Kidney (tissue), 14 donors: Measurements from ENCODE around the gene CTNNB1. TPM values are rescaled to one million over a fixed set of nuclear protein-coding genes. Genes with fewer than 3 reads are reported as not detected.

Source experiments
- DNase-seq, 5 donors: peaks; one replicate each; pipeline ENCODE4 v3.0.0-alpha.2; 2013 to 2020
- FAIRE-seq: peaks from 2 replicates; lab custom pipeline; 2012; peaks lifted over from hg19 to GRCh38; lab: Jason Lieb, UNC
- H3K27ac ChIP-seq, 2 donors: one replicate each; pipeline ENCODE4 v1.7.0; 2013; ENCODE audit warnings: low read depth in 2 of 2, low read length in 2 of 2, inconsistent platforms in 1 of 2
- H3K27me3 ChIP-seq: one replicate; pipeline ENCODE4 v1.7.1; 2013; ENCODE audit warnings: low read length, inconsistent platforms; ENCODE audit not compliant: control insufficient read depth, insufficient read depth
- H3K36me3 ChIP-seq, 3 donors: one replicate each; pipeline versions ENCODE4 v1.7.0 to v1.7.1; 2013; ENCODE audit warnings: low read length in 3 of 3, control low read depth in 1 of 3, inconsistent platforms in 1 of 3; ENCODE audit not compliant: insufficient read depth in 3 of 3, control insufficient read depth in 2 of 3
- H3K4me1 ChIP-seq, 3 donors: one replicate each; pipeline versions ENCODE4 v1.7.0 to v1.7.1; 2013; ENCODE audit warnings: low read length in 3 of 3, inconsistent platforms in 1 of 3, low read depth in 1 of 3; ENCODE audit not compliant: control insufficient read depth in 2 of 3, insufficient read depth in 2 of 3
- H3K4me3 ChIP-seq, 3 donors: one replicate each; pipeline versions ENCODE4 v1.7.0 to v1.8.1; 2013; ENCODE audit warnings: low read length in 3 of 3, control low read depth in 1 of 3, inconsistent platforms in 1 of 3
- H3K9ac ChIP-seq, 3 donors: one replicate each; pipeline versions ENCODE4 v1.7.0 to v1.7.1; 2013; ENCODE audit warnings: low read length in 3 of 3, control low read depth in 1 of 3, inconsistent platforms in 1 of 3
- H3K9me3 ChIP-seq, 3 donors: one replicate each; pipeline versions ENCODE4 v1.7.0 to v1.7.1; 2013; ENCODE audit warnings: low read length in 3 of 3, control low read depth in 1 of 3, inconsistent platforms in 1 of 3; ENCODE audit not compliant: control insufficient read depth in 2 of 3, insufficient read depth in 1 of 3
- intact Hi-C: fragments of 100-400 bp; cut with DNase I; formaldehyde crosslinking; loops from one replicate; pipeline ENCODE4 v1.11.1; 2022
- polyA plus RNA-seq: library from polyadenylated mRNA; stranded (reverse); fragments of 350-450 nt; fragmentation: Illumina TruSeq; extraction: RNeasy Lipid Tissue Mini Kit (QIAGEN cat#74804); gene quantifications from one replicate; pipeline ENCODE4 v1.2.3, GENCODE V29; 2014; ENCODE audit warnings: low read depth, low replicate concordance; ENCODE audit not compliant: insufficient read depth
- total RNA-seq: library from RNA; stranded (reverse); fragmentation: NEBNext Ultra II Directional; extraction: Animal tissue kit (Norgen Biotek cat#: 25700); gene quantifications from one replicate; pipeline ENCODE4 v1.2.1, GENCODE V29; 2021
- TF ChIP-seq, protein P1 (sequence below): IDR thresholded peaks from 3 replicates; pipeline ENCODE4 v1.5.1; 2012; ENCODE audit warnings: mild to moderate bottlenecking, moderate library complexity, borderline replicate concordance; ENCODE audit not compliant: insufficient read depth; ENCODE audit errors: extremely low read depth
- donor health status: control.
- donor health status: control.
- donor health status: control.
- donor health status: control.
- donor health status: control.
- donor health status: DM: yes; HTN: yes; CAD: no.
- donor health status: Normal renal cell carcinoma (clear cell type).

CTNNB1 gene
- total and polyA plus RNA-seq, 2 donors from 2014 or later: 97.0 to 329 TPM

DNA sequence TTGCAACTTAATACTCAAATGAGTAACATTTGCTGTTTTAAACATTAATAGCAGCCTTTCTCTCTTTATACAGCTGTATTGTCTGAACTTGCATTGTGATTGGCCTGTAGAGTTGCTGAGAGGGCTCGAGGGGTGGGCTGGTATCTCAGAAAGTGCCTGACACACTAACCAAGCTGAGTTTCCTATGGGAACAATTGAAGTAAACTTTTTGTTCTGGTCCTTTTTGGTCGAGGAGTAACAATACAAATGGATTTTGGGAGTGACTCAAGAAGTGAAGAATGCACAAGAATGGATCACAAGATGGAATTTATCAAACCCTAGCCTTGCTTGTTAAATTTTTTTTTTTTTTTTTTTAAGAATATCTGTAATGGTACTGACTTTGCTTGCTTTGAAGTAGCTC is 40.3 kb downstream of the CTNNB1 start:
- DNase-seq (no peak), FAIRE-seq (no peak)
- TF ChIP-seq, protein P1, sequence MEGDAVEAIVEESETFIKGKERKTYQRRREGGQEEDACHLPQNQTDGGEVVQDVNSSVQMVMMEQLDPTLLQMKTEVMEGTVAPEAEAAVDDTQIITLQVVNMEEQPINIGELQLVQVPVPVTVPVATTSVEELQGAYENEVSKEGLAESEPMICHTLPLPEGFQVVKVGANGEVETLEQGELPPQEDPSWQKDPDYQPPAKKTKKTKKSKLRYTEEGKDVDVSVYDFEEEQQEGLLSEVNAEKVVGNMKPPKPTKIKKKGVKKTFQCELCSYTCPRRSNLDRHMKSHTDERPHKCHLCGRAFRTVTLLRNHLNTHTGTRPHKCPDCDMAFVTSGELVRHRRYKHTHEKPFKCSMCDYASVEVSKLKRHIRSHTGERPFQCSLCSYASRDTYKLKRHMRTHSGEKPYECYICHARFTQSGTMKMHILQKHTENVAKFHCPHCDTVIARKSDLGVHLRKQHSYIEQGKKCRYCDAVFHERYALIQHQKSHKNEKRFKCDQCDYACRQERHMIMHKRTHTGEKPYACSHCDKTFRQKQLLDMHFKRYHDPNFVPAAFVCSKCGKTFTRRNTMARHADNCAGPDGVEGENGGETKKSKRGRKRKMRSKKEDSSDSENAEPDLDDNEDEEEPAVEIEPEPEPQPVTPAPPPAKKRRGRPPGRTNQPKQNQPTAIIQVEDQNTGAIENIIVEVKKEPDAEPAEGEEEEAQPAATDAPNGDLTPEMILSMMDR: no peak
- Histone ChIP-seq H3K4me1 (no peaks in the 10 kb centered on the region), H3K36me3 (peaks cover 12 to 56% (median 41%) of the 10 kb centered on the region in 3 donors), H3K4me3 (no peak overlapping the region), H3K27ac (no peak overlapping the region), H3K9ac (no peak overlapping the region), H3K27me3 (no peaks in the 10 kb centered on the region), H3K9me3 (no peaks in the 10 kb centered on the region)
- intact Hi-C loops: no loop called here

DNA sequence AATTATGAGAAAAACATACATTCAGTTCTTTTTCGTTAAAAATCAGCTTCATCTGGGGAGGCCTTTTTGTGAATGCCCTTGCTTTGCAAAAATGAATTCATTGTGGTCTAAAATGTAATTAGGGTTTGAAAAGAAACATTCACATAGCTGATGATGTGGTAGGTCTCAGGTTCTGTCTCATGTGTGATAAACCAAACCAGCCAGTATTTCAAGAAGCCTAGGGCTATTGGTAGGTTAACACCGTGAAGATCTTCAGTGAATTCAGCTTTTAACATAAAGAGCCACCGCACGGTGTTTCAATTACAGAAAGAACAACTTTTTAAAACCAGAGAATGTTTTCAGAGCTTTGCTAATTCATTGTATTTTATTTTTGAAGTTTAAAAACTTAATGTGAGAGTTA is 41.9 kb downstream of the CTNNB1 start:
- FAIRE-seq: no peak

DNA sequence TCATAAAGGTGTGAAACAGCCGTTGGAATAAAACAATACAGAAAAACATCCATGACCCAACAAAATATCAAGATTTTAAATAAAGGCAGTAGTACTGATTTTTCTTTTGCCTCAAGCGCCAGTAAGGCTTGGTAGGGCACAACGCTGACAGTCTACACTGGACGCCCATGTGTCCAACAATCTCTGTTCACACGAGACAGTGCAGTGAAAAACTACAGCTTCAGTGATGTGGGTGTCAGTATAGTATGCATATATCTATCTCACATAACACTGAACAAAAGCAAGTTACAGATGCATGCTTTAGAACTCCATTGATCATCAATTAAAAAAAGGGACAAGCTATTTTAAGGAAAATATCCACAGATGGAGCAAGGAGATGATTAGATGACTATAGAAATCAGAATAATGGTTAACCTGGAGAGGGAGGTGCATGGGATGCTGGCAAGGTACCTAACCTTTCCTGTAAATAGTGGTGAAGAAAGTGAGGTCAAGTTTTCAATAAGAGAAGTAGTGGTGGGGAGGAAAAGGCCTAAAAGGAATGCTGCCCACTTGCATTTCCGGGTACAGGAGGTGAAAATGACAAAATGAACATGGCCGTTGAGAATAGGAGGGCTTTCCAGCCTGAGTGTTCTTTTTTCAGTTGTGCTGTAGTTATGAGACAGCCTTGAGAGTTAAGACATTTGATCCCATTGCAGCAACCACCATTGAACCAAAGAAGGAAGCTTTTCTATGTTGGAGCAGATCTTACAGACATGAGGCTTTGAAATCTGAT is 42.7 kb downstream of the CTNNB1 start:
- peaks cover 12 to 43% (median 27%) of the 10 kb centered on the region in 3 donors for H3K36me3 ChIP-seq
- no peak overlapping the region for H3K4me3 ChIP-seq
- no peaks in the 10 kb centered on the region for H3K9me3 ChIP-seq
- no peak for DNase-seq
- no peak overlapping the region for H3K9ac ChIP-seq
- FAIRE-seq: no peak
- intact Hi-C loops: no loop called here
- TF ChIP-seq, protein P1: no peak
- H3K4me1 ChIP-seq: no peaks in the 10 kb centered on the region
- H3K27me3 ChIP-seq: no peaks in the 10 kb centered on the region
- H3K27ac ChIP-seq: no peak overlapping the region

More for the DNA sequence above, 41.9 kb downstream of the CTNNB1 start:
- Histone ChIP-seq H3K4me3 (no peak overlapping the region), H3K9ac (no peak overlapping the region), H3K4me1 (no peaks in the 10 kb centered on the region), H3K27me3 (no peaks in the 10 kb centered on the region), H3K27ac (no peak overlapping the region), H3K9me3 (no peaks in the 10 kb centered on the region), H3K36me3 (peaks cover 12 to 51% (median 32%) of the 10 kb centered on the region in 3 donors)
- intact Hi-C loops: no loop called here
- no peak for DNase-seq
- TF ChIP-seq, protein P1: no peak
